Measurements from ENCODE around the gene GATAD2B.

GATAD2B gene

DNA sequence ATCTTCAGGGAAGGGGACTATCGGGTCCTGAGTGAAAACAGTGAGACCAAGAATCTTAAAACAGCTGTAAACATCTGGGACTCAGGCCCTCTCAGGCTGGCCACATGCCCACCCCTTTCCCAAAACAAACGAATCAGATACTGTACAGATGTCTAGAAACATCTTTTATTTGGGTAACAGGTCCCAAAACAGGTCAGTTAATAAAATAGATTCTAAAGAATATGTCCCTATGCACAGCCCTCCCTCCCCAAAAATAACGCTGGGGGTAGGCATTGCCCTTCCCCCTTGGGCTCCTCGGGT lies 36.1 kb upstream of the GATAD2B start:
- peaks cover 33% of the 10 kb centered on the region for H3K79me2 ChIP-seq (ENCODE audit: control insufficient read depth, insufficient read depth, low read length, poor library complexity)
- H3K18ac ChIP-seq (ENCODE audit: low read length), result no peak overlapping the region
- no peak overlapping the region for H3K4me3 ChIP-seq (ENCODE audit: low read depth, low read length)
- no peak overlapping the region for H3K9ac ChIP-seq (ENCODE audit: low read length)
- H2BK120ac ChIP-seq (ENCODE audit: insufficient read depth, low read length, poor library complexity), result no peak overlapping the region
- no peak overlapping the region for H3K14ac ChIP-seq (ENCODE audit: low read length)
- H4K91ac ChIP-seq (ENCODE audit: low read depth, low read length), result no peak overlapping the region
- peak overlapping the region; percentile 43 for H3K4me2 ChIP-seq (ENCODE audit: low read length)
- H2BK12ac ChIP-seq (ENCODE audit: low read length), result no peak overlapping the region
- peaks cover 22 to 31% of the 10 kb centered on the region in 2 experiments for H3K36me3 ChIP-seq (ENCODE audit: control insufficient read depth in 1 of 2, insufficient read depth in 2 of 2, low read length in 2 of 2)
- no peak overlapping the region for H4K12ac ChIP-seq (ENCODE audit: low read depth, low read length)
- H3K4me1 ChIP-seq (ENCODE audit: control insufficient read depth in 1 of 2, insufficient read depth in 2 of 2, low read length in 2 of 2), result peaks cover 15 to 17% of the 10 kb centered on the region in 2 experiments
- no peak overlapping the region for H3K4ac ChIP-seq (ENCODE audit: low read depth, low read length)
- no peak overlapping the region for H2AFZ ChIP-seq (ENCODE audit: insufficient read depth, low read length, poor library complexity)
- DNase-seq, result peak in 1 of 2 donors; percentile 5
- H3K79me1 ChIP-seq (ENCODE audit: low read length), result peaks cover 24% of the 10 kb centered on the region
- H3K27ac ChIP-seq (ENCODE audit: low read depth, low read length), result no peak overlapping the region
- no peak overlapping the region for H2AK5ac ChIP-seq (ENCODE audit: low read length)
- WGBS (ENCODE audit: extremely low coverage, insufficient coverage, insufficient read length), result no CpG with 5 or more reads among the region's 4 CpGs
- no peak overlapping the region for H3K23ac ChIP-seq (ENCODE audit: low read length)
- H4K8ac ChIP-seq (ENCODE audit: low read depth, low read length), result no peak overlapping the region
- H3K27me3 ChIP-seq (ENCODE audit: insufficient read depth, low read length), result no peaks in the 10 kb centered on the region
- H3K9me3 ChIP-seq (ENCODE audit: insufficient read depth, low read depth, low read length), result no peaks in the 10 kb centered on the region
- no peak overlapping the region for H2BK5ac ChIP-seq (ENCODE audit: low read depth, low read length, poor library complexity)

DNA sequence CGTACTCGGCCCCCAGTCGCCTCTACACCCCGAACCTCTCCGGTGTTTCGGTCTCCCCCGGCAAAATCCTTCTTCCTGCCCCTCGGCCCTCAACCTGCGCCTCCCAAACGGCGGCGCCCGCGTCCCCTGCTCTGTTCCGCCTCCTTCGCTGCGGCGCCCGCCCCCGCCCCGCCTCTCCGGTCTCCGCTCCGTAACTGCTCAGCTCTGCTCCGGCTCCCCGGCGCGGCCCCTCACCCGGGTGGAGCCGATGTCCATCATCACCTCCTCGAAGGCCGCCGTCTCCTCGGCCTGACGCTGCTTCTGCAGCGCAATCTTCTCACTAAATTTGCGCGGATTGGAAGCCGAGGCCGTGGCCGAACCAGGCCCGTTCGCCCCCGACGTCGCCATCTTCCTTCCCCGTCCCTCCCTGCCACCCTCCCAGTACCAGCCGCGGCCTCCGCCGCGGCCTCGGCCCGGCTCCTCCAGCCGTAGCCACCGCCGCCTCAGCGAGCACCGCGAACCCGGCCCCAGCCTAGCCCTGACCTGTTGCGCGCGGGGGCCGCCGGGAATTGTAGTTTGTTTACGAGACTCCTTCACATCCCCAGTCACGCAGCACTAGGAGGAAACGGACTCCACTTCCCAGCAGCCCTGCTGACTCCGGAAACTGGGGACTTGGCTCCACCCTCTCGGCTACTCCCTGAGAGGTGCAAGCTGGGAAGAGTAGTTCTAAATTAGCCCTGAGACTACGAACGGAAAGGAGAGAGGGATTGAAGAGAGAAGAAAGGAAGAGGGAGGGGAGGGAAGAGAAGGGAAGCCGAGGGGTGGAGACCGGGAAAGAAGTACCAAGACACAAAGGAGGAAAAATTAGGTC lies 35.6 kb upstream of the GATAD2B start, which contains the start of gene CRTC2:
TSS of gene CRTC2 (minus strand) at position 502 of the 850 bp plus-strand sequence. CDS start at position 387, 115 bp downstream.
- Histone ChIP-seq H3K79me1 (ENCODE audit: low read length) (peaks cover 21% of the 10 kb centered on the region), H2BK5ac (ENCODE audit: low read depth, low read length, poor library complexity) (peak within 1 kb of the TSS; percentile 84), H2BK12ac (ENCODE audit: low read length) (no peak within 1 kb of the TSS), H3K18ac (ENCODE audit: low read length) (peak within 1 kb of the TSS; percentile 77), H3K4me3 (ENCODE audit: low read depth, low read length) (peak within 1 kb of the TSS; percentile 92), H3K4me1 (ENCODE audit: control insufficient read depth in 1 of 2, insufficient read depth in 2 of 2, low read length in 2 of 2) (peaks cover 15 to 17% of the 10 kb centered on the region in 2 experiments), H4K12ac (ENCODE audit: low read depth, low read length) (peak within 1 kb of the TSS; percentile 82), H3K4me2 (ENCODE audit: low read length) (peak within 1 kb of the TSS; percentile 99), H2BK120ac (ENCODE audit: insufficient read depth, low read length, poor library complexity) (peak within 1 kb of the TSS; percentile 62), H4K91ac (ENCODE audit: low read depth, low read length) (peak within 1 kb of the TSS; percentile 94), H2AK5ac (ENCODE audit: low read length) (peak within 1 kb of the TSS; percentile 42), H3K27ac (ENCODE audit: low read depth, low read length) (peak within 1 kb of the TSS; percentile 81), H3K79me2 (ENCODE audit: control insufficient read depth, insufficient read depth, low read length, poor library complexity) (peaks cover 33% of the 10 kb centered on the region), H3K36me3 (ENCODE audit: control insufficient read depth in 1 of 2, insufficient read depth in 2 of 2, low read length in 2 of 2) (peaks cover 25 to 36% of the 10 kb centered on the region in 2 experiments), H3K9ac (ENCODE audit: low read length) (peak within 1 kb of the TSS; percentile 93), H3K4ac (ENCODE audit: low read depth, low read length) (peak within 1 kb of the TSS; percentile 92), H3K23ac (ENCODE audit: low read length) (peak within 1 kb of the TSS; percentile 0), H4K8ac (ENCODE audit: low read depth, low read length) (peak within 1 kb of the TSS; percentile 87), H3K14ac (ENCODE audit: low read length) (peak within 1 kb of the TSS; percentile 90), H3K9me3 (ENCODE audit: insufficient read depth, low read depth, low read length) (no peaks in the 10 kb centered on the region), H3K27me3 (ENCODE audit: insufficient read depth, low read length) (no peaks in the 10 kb centered on the region), H2AFZ (ENCODE audit: insufficient read depth, low read length, poor library complexity) (peak within 1 kb of the TSS; percentile 61)
- WGBS (ENCODE audit: extremely low coverage, insufficient coverage, insufficient read length), result no CpG with 5 or more reads among the region's 75 CpGs
- DNase-seq, result peak; percentile 98 to 99

DNA sequence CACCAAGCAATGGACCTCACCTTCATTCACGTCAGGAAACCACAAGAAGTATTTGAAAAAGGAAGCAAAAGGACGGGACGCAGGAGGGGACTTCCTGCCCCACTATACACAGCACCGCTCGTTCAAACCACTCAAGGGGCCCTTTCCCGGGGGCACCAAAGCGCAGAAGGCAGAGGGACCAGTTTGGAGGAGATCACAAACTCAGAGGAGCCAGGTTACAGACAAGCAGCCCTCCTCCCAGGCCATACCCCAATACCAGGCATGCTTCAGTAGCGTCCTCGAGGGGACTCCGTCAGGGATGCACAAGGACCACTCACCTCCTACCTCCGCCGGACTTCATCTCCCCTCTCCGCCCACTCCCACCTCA lies 35.0 kb upstream of the GATAD2B start:
- H4K91ac ChIP-seq (ENCODE audit: low read depth, low read length), result peak overlapping the region; percentile 94
- peaks cover 15 to 17% of the 10 kb centered on the region in 2 experiments for H3K4me1 ChIP-seq (ENCODE audit: control insufficient read depth in 1 of 2, insufficient read depth in 2 of 2, low read length in 2 of 2)
- H2BK12ac ChIP-seq (ENCODE audit: low read length), result no peak overlapping the region
- H3K9me3 ChIP-seq (ENCODE audit: insufficient read depth, low read depth, low read length), result no peaks in the 10 kb centered on the region
- peak overlapping the region; percentile 90 for H3K14ac ChIP-seq (ENCODE audit: low read length)
- H3K18ac ChIP-seq (ENCODE audit: low read length), result peak overlapping the region; percentile 77
- H3K4me3 ChIP-seq (ENCODE audit: low read depth, low read length), result peak overlapping the region; percentile 92
- peak overlapping the region; percentile 93 for H3K9ac ChIP-seq (ENCODE audit: low read length)
- no peaks in the 10 kb centered on the region for H3K27me3 ChIP-seq (ENCODE audit: insufficient read depth, low read length)
- H3K36me3 ChIP-seq (ENCODE audit: control insufficient read depth in 1 of 2, insufficient read depth in 2 of 2, low read length in 2 of 2), result peaks cover 29 to 39% of the 10 kb centered on the region in 2 experiments
- DNase-seq, result peak in 1 of 2 donors; percentile 8
- H2AFZ ChIP-seq (ENCODE audit: insufficient read depth, low read length, poor library complexity), result peak overlapping the region; percentile 61
- no CpG with 5 or more reads among the region's 13 CpGs for WGBS (ENCODE audit: extremely low coverage, insufficient coverage, insufficient read length)
- H3K4me2 ChIP-seq (ENCODE audit: low read length), result peak overlapping the region; percentile 99
- peak overlapping the region; percentile 82 for H4K12ac ChIP-seq (ENCODE audit: low read depth, low read length)
- peak overlapping the region; percentile 42 for H2AK5ac ChIP-seq (ENCODE audit: low read length)
- peak overlapping the region; percentile 92 for H3K4ac ChIP-seq (ENCODE audit: low read depth, low read length)
- peak overlapping the region; percentile 81 for H3K27ac ChIP-seq (ENCODE audit: low read depth, low read length)
- peak overlapping the region; percentile 51 for H2BK5ac ChIP-seq (ENCODE audit: low read depth, low read length, poor library complexity)
- H3K79me1 ChIP-seq (ENCODE audit: low read length), result peaks cover 15% of the 10 kb centered on the region
- H4K8ac ChIP-seq (ENCODE audit: low read depth, low read length), result peak overlapping the region; percentile 87
- no peak overlapping the region for H2BK120ac ChIP-seq (ENCODE audit: insufficient read depth, low read length, poor library complexity)
- H3K23ac ChIP-seq (ENCODE audit: low read length), result peak overlapping the region; percentile 0
- peaks cover 27% of the 10 kb centered on the region for H3K79me2 ChIP-seq (ENCODE audit: control insufficient read depth, insufficient read depth, low read length, poor library complexity)

GRCh38 chr1:153956997-153957715 lies 34.4 kb upstream of the GATAD2B start:
- Histone ChIP-seq H3K9ac (ENCODE audit: low read length) (peak overlapping the region; percentile 93), H3K4me2 (ENCODE audit: low read length) (peak overlapping the region; percentile 99), H3K9me3 (ENCODE audit: insufficient read depth, low read depth, low read length) (no peaks in the 10 kb centered on the region), H2AK5ac (ENCODE audit: low read length) (no peak overlapping the region), H3K36me3 (ENCODE audit: control insufficient read depth in 1 of 2, insufficient read depth in 2 of 2, low read length in 2 of 2) (peaks cover 34 to 44% of the 10 kb centered on the region in 2 experiments), H4K8ac (ENCODE audit: low read depth, low read length) (peak overlapping the region; percentile 87), H3K79me2 (ENCODE audit: control insufficient read depth, insufficient read depth, low read length, poor library complexity) (peaks cover 21% of the 10 kb centered on the region), H2BK12ac (ENCODE audit: low read length) (no peak overlapping the region), H2AFZ (ENCODE audit: insufficient read depth, low read length, poor library complexity) (peak overlapping the region; percentile 13), H3K4me3 (ENCODE audit: low read depth, low read length) (peak overlapping the region; percentile 92), H4K12ac (ENCODE audit: low read depth, low read length) (no peak overlapping the region), H3K18ac (ENCODE audit: low read length) (no peak overlapping the region), H2BK5ac (ENCODE audit: low read depth, low read length, poor library complexity) (no peak overlapping the region), H3K79me1 (ENCODE audit: low read length) (peaks cover 9% of the 10 kb centered on the region), H2BK120ac (ENCODE audit: insufficient read depth, low read length, poor library complexity) (no peak overlapping the region), H3K14ac (ENCODE audit: low read length) (peak overlapping the region; percentile 90), H3K4ac (ENCODE audit: low read depth, low read length) (peak overlapping the region; percentile 92), H3K23ac (ENCODE audit: low read length) (peak overlapping the region; percentile 23), H3K4me1 (ENCODE audit: control insufficient read depth in 1 of 2, insufficient read depth in 2 of 2, low read length in 2 of 2) (peaks cover 13 to 14% of the 10 kb centered on the region in 2 experiments), H3K27me3 (ENCODE audit: insufficient read depth, low read length) (no peaks in the 10 kb centered on the region), H3K27ac (ENCODE audit: low read depth, low read length) (peak overlapping the region; percentile 28), H4K91ac (ENCODE audit: low read depth, low read length) (no peak overlapping the region)
- peak in 1 of 2 donors; percentile 6 for DNase-seq
- no CpG with 5 or more reads among the region's 6 CpGs for WGBS (ENCODE audit: extremely low coverage, insufficient coverage, insufficient read length)

Data from trophoblast cell (in vitro differentiated cells and primary cell).